Large intestine (tissue), 3 donors: ENCODE data around the gene CDH23. TPM values are rescaled to one million over a fixed set of nuclear protein-coding genes. Genes with fewer than 3 reads are reported as not detected.

Source experiments
- DNase-seq, 2 donors: peaks; one replicate each; pipeline versions ENCODE4 v3.0.0 to v3.0.0-alpha.2; 2013
- H3K27ac ChIP-seq: one replicate; pipeline ENCODE4 v1.5.1; 2013; ENCODE audit warnings: low read length
- H3K27me3 ChIP-seq: 2 replicates; pipeline ENCODE4 v1.6.1; 2013; ENCODE audit warnings: low read length; ENCODE audit not compliant: control insufficient read depth, insufficient read depth
- H3K36me3 ChIP-seq: 2 replicates; pipeline ENCODE4 v1.6.1; 2013; ENCODE audit warnings: low read length; ENCODE audit not compliant: control insufficient read depth, insufficient read depth
- H3K4me1 ChIP-seq: one replicate; pipeline ENCODE4 v1.6.1; 2013; ENCODE audit warnings: low read length; ENCODE audit not compliant: control insufficient read depth, insufficient read depth
- H3K4me3 ChIP-seq: one replicate; pipeline ENCODE4 v1.5.1; 2013; ENCODE audit warnings: low read length
- H3K9me3 ChIP-seq: one replicate; pipeline ENCODE4 v1.6.1; 2013; ENCODE audit warnings: mild to moderate bottlenecking, low read depth, low read length, moderate library complexity; ENCODE audit not compliant: control insufficient read depth
- WGBS: methylation state at CpG from one replicate; pipeline ENCODE4 v1.1.5; 2013; ENCODE audit warnings: low lambda C conversion rate; ENCODE audit not compliant: insufficient coverage; 5-methylcytosine and 5-hydroxymethylcytosine counted together
- polyA plus RNA-seq: library from polyadenylated mRNA; unstranded; fragments of 120-200 nt; gene quantifications from one replicate; pipeline ENCODE4 v1.2.1, GENCODE V29; 2013

The CDH23 gene
- polyA plus RNA-seq, 1 donor = 1.7 TPM

GRCh38 chr10:71432101-71432905 lies 35.6 kb downstream of the CDH23 start:
- H3K4me1 ChIP-seq = no peaks in the 10 kb centered on the region
- no peak overlapping the region for H3K27ac ChIP-seq
- no peak for DNase-seq
- no peaks in the 10 kb centered on the region for H3K9me3 ChIP-seq
- H3K4me3 ChIP-seq = no peak overlapping the region
- WGBS = 100% methylated on average over 1 of the region's 15 CpGs
- H3K27me3 ChIP-seq = no peaks in the 10 kb centered on the region
- no peaks in the 10 kb centered on the region for H3K36me3 ChIP-seq

- no peaks in the 10 kb centered on the region for H3K27me3 ChIP-seq
- no peak overlapping the region for H3K4me3 ChIP-seq
- H3K9me3 ChIP-seq = no peaks in the 10 kb centered on the region
- H3K4me1 ChIP-seq = no peaks in the 10 kb centered on the region
- no peak for DNase-seq
- 83% methylated on average over 2 of the region's 11 CpGs for WGBS
- H3K27ac ChIP-seq = no peak overlapping the region
- H3K36me3 ChIP-seq = no peaks in the 10 kb centered on the region
Measured at GRCh38 chr10:71432956-71433767, 36.4 kb downstream of the CDH23 start.

- 100% methylated on average over 1 of the region's 10 CpGs for WGBS
- no peaks in the 10 kb centered on the region for H3K4me1 ChIP-seq
- H3K27ac ChIP-seq = no peak overlapping the region
- H3K27me3 ChIP-seq = no peaks in the 10 kb centered on the region
- no peaks in the 10 kb centered on the region for H3K9me3 ChIP-seq
- H3K4me3 ChIP-seq = no peak overlapping the region
- no peaks in the 10 kb centered on the region for H3K36me3 ChIP-seq
- DNase-seq = no peak
Measured at GRCh38 chr10:71433768-71434744, 37.3 kb downstream of the CDH23 start.

GRCh38 chr10:71434760-71435394 lies 38.2 kb downstream of the CDH23 start:
- no CpG with 5 or more reads among the region's 4 CpGs for WGBS
- no peaks in the 10 kb centered on the region for H3K9me3 ChIP-seq
- DNase-seq = no peak

GRCh38 chr10:71435571-71436267 lies 39.0 kb downstream of the CDH23 start:
- no CpG with 5 or more reads among the region's 6 CpGs for WGBS
- Histone ChIP-seq H3K27ac (no peak overlapping the region), H3K4me3 (no peak overlapping the region), H3K9me3 (no peaks in the 10 kb centered on the region), H3K27me3 (no peaks in the 10 kb centered on the region), H3K36me3 (no peaks in the 10 kb centered on the region), H3K4me1 (no peaks in the 10 kb centered on the region)
- DNase-seq = no peak

More at GRCh38 chr10:71434760-71435394, 38.2 kb downstream of the CDH23 start:
- no peaks in the 10 kb centered on the region for H3K4me1 ChIP-seq
- no peaks in the 10 kb centered on the region for H3K27me3 ChIP-seq
- no peaks in the 10 kb centered on the region for H3K36me3 ChIP-seq
- no peak overlapping the region for H3K4me3 ChIP-seq
- H3K27ac ChIP-seq = no peak overlapping the region

- Histone ChIP-seq H3K36me3 (no peaks in the 10 kb centered on the region), H3K4me1 (no peaks in the 10 kb centered on the region), H3K27ac (no peak overlapping the region), H3K9me3 (no peaks in the 10 kb centered on the region), H3K4me3 (no peak overlapping the region), H3K27me3 (no peaks in the 10 kb centered on the region)
- peak in 1 of 2 donors; percentile 4 for DNase-seq
- WGBS = no CpG with 5 or more reads among the region's 11 CpGs
Measured at GRCh38 chr10:71436268-71437125, 39.8 kb downstream of the CDH23 start.

GRCh38 chr10:71437537-71438092 lies 40.9 kb downstream of the CDH23 start:
- no CpG with 5 or more reads among the region's 4 CpGs for WGBS
- no peaks in the 10 kb centered on the region for H3K4me1 ChIP-seq
- H3K27me3 ChIP-seq = no peaks in the 10 kb centered on the region
- DNase-seq = no peak
- H3K9me3 ChIP-seq = no peaks in the 10 kb centered on the region
- no peak overlapping the region for H3K4me3 ChIP-seq
- no peaks in the 10 kb centered on the region for H3K36me3 ChIP-seq
- no peak overlapping the region for H3K27ac ChIP-seq

GRCh38 chr10:71438761-71439160 lies 42.0 kb downstream of the CDH23 start:
- no CpG with 5 or more reads among the region's 3 CpGs for WGBS
- no peaks in the 10 kb centered on the region for H3K9me3 ChIP-seq
- no peak overlapping the region for H3K4me3 ChIP-seq
- no peaks in the 10 kb centered on the region for H3K36me3 ChIP-seq
- no peak for DNase-seq
- peaks cover 1% of the 10 kb centered on the region for H3K27me3 ChIP-seq
- H3K4me1 ChIP-seq = no peaks in the 10 kb centered on the region
- H3K27ac ChIP-seq = no peak overlapping the region
